ENCODE results near the gene NFIA.

NFIA gene

DNA sequence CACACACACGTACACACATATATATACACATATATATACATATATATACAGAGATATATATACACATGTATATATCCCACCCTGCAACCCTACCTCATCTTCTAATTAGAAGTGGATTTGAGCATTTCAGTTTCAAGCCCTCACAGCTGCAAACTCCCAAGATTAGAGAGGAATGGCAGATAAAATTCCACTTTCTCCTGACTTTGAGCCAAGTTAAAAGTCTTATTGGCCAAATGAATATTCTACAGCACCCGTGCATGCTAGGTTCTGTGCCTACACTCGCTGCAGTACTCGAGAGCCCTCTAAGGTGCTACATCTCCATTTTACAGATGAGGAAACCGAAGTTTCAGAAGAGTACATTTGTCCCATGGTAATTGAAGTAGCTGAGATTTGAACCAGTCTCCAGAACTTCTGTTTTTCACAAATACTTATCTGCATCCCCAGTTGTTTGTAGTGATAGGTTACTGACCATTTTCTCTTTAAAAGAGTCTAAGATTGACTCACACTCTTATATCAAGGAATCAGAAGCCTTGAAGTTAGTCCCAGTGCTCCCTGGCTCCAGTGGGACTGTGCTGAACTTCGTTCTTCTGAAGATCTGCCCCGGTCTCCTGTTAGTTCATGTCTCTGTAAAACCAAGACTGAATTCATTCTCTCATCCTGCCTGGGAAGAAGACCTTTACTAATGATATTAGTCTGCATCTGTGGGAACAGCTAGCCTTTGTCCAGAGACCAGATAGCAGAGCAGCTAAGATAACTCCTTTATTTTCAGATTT lies 350.4 kb downstream of the NFIA start:
- DNase-seq (ENCODE audit: low spot score) = no peak

DNA sequence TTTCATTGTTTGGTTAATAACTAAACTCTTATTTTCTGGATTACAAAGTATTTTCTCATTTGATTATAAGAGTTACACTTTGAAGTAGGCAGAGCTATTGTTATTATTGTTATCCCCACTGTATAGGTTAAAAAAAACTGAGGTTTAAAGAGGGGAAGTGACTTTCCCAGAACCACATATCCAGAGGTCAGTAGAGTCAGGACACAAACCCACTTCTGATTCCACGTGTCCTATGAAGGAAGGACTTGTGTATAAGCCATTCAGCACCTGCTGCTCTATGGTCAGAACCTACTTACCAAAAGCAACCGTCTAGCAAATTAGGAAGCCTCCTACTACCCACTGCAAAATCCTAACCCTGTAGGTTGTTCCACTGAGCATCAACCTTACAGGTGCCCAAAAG lies 351.3 kb downstream of the NFIA start:
- no peak for DNase-seq (ENCODE audit: low spot score)

DNA sequence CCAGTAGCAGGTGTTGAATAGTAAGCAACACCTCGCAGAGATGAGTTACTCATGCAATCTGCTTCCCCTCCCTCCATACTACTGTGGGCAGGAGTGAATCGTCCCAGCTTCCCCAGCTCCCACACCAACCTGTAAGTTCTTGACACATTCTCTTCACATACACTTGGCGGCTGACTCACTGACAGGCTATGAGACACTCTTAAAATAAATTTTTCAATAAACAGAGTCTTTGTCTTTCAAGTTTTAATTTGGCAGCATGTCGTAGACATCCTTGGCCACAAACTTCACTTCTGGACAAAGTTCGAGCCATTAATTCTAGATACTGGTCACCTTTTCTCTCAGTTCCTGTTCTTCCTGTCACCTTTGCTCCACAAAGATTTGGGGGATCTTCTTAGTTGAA lies 351.9 kb downstream of the NFIA start:
- no peak for DNase-seq (ENCODE audit: low spot score)

DNA sequence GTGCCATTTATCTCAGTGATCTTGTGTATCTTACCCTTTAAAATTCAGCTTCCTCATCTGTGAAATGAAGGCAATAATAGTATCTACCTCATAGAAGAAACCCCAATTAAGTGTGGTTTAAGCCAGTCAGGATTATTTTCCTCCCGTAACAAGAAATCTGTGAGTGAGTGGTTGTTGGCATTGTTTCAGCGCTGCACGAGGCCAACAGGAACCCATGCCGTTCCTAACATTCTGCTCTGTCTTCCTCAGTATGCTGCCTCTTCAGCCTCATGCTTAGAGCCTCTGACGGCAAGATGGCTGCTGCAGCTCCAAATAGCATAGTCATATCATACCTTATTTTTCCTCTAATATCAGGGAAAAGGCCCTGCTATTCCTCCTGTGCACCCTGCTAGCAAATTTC lies 352.9 kb downstream of the NFIA start:
- DNase-seq (ENCODE audit: low spot score) = no peak

DNA sequence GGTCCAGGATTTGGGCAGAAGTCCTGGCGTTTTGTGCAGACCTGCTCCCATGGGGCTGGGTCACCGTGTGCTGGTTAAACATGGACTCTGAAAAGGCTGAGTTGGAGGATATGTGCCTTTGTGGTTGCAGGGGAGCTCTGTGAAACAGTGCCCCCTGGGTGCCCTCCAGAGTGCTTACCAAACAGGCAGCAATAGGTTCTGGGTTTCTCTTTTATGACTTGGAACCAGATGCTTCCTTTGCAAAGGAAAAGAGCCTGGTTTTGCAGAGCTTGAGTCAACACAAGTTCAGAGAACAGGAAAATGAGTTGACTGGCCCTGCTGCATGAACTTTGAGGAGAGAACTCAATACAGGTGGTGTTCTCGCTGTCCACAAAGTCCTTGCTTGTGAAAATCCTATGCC lies 353.7 kb downstream of the NFIA start:
- no peak for DNase-seq (ENCODE audit: low spot score)

DNA sequence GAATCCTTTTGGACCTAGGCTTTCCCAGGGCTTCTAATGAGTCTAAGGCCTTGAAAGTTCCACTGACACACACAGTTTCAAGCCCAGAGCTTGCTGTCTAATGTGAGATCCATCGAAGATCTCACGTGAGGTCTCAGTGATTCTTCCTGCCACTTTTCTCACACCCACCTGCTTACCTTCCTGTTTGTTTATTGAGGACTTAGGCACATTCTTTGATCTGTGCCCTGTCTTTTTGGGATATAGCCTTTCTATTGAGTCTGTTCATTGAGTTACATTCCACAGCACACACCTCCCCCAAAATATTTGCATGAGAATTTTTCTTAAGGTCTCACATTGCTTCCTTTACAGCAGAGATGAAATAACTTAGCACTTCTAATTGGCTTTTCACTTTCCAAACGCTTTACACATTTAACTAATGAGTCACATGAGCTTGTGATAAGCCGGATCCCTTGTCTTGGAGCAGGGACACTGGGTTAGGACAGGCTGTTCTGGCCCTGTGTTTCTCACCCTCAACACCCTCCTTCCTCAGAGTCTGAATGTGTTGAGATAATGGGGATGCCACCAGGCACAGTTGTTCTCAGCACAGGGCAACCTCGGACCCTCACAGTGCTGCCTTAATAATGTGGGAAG lies 354.2 kb downstream of the NFIA start:
- DNase-seq (ENCODE audit: low spot score) = no peak

DNA sequence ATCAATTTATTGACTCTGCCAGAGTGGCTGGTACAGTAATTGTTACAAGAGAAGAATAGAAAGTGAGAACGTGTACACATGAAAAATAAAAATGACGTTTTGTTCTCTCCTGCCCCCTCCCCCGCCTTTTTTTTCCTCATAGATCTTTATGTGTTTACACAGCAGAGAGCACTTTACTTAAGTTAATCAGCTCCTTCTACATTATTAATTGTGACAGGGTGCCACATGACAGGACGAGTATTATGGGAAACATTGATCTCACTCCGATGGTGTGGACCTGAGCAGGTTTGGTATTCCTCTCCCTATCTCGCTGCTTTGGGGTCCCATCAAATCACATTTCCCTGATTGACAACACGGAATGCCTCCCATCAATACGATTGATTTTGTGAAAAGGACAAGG lies 356.9 kb downstream of the NFIA start:
- DNase-seq (ENCODE audit: low spot score) = no peak

DNA sequence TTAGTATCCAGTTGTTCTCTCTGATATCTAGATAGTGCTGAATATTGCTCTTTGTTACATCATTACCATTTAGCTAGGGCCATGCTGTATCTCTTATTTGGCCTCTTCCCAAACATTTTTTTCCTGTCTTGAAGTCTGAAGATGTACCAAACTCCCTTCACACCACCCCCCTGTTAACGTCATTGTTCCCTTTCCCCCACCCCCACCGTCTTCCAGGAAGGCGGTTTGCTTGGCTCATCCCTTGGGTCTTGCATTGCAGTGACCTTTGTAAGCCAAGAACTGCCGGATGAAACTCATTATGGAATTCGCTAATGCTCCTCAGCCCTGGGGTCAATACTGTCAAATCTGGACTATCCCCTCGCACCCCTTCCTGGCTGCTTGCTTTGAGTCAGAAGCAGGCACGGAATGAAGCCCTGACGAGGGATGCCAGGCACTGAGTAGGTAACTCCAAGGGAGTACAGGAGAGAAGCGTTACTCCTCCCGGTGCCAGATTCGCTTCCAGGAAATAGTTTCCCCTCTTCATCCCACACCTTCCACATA lies 359.4 kb downstream of the NFIA start:
- DNase-seq (ENCODE audit: low spot score) = no peak

DNA sequence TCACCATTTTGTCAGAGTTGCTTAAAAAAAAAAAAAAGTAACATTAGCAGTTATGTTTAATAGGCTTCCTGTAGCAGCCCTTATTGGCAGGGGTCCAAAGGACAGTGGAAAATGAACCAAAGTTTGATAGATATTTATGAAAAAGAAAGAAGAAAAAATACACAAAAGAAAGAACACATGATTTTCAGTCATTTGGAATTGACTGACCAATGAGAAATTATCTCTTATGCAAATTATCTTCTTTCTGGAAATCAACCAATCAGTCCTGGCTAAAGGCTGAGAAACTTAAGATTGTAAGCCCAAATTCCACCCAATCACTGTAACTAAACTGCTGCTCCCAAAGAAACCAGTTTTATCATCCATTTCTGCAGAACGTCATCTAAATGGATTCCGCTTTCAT lies 360.2 kb downstream of the NFIA start:
- DNase-seq (ENCODE audit: low spot score) = no peak

DNA sequence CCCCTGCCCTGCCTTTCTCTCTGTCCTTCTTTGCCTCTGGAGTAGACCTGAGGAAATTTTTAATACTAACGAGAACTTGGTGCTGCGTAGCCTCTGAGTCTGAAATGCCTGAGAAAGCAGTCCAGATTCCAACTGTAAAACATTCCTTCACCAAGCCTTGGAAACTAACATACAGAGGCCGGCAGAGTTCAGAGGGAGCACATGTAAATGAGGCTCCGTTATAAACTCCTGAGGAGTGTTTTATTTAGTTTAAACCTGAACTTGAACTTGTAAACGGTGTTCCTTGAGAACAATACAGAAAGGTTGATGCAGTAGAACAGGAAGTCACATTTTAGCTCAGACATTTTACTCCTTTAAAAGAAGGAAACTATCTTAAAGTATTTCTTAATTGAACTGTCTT lies 361.9 kb downstream of the NFIA start:
- DNase-seq (ENCODE audit: low spot score) = no peak

DNA sequence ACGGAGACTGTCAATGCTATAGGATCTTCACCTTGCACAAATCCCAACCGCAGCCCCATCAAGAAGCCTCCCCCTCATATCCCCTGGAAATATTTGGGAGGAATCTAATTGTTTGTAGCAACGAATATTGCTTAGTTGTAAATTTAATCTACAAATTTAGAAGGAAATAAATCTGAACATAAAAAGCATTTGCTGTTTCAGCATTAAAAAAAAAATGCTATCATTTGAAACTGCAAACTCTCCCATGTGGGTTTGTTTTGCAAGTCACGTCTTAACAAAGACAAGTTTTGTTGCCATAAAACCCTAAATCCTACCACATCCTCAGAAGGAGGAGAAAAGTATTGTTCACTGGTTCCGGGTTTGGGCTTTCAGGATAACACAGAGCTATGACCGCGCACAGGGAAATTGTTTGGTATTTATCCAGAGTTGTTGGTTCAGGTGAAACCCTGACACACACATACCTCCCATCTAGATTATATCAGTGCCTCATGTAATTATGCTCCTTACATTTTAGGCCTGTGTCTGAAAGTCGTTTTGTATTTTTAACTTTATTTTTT lies 363.0 kb downstream of the NFIA start:
- no peak for DNase-seq (ENCODE audit: low spot score)

DNA sequence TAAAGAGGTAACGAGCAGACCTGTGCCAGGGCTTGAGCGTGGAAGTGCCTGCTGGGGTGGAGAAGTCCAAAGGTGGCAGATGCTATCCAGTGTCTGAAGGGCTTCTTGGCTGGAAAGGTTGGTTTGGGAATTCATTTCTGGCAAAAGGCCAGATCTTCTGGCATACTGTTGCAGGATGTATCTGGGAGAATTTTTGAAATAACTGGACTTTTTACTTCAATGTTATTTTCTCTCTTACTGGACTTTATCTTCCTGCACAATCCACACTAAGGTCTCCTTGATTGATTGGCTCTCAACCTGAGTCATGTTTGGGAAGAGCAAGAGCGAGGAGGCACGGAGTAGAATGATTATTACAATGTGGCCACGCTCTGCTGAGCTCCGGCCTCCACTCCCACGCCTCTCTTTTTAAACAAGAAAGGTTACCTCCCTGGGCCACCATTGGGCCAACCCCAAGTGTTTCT lies 364.2 kb downstream of the NFIA start:
- DNase-seq (ENCODE audit: low spot score) = no peak

DNA sequence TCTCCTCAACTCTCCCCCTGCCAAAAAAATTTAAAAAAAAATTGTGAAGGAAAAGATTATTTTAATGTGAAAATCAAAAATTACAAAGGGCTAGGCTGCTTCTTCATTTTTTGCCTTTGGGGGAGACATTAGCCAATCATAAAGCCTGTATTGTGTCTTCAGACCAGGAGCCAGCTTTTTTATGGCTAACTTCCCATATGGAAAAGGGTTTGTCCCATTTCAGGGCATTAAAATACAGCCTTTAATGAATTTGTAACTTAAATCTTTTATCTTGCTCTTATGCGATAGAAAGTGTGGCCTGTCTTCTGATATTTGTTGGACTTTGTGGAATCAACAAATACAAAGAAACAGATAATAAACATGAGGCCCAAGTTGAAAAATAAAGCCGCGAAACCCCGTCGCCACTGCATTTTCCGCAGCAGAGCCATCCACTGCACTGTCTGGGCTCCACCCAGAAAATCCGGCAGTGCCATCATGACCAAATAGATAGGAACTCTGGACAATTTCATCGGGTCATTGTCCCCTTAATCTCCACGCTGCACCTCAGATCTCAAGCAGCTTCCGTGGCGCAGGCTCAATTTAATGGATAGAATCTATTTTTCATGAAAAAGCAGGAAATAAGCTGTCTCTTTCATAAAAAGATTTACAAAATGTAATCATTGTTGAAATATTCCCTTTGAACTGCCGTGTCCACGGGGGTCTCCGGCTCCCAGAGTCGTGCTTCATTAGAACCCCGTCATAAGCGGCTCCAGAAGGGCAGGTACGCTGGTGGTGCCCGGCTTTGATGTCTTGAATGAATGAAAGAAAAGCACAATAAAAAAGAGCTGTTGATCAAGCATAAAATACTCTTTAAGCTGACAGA lies 365.0 kb downstream of the NFIA start:
- no peak for DNase-seq (ENCODE audit: low spot score)

DNA sequence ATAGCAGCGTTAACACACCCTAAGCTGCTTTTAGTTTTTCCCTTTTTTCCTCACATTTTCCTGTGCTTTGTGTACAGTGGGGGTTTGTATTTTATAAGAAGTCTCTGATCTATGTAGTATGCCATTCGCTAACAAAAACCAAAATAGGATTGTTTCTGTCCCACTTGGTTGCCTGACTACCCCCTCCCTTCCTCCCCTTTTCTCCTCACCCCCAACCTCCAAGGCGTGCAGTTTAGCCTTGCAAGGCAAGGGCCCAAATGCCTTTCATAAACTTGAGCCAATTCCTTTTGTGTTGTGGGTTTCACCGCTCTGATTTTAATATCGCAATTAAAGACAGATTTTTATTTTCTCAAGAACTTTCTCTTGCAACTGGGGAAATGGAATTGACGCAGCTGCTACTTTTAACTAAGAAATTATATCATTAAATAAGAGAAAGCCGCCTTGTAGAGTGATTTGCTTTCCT lies 365.6 kb downstream of the NFIA start:
- no peak for DNase-seq (ENCODE audit: low spot score)

DNA sequence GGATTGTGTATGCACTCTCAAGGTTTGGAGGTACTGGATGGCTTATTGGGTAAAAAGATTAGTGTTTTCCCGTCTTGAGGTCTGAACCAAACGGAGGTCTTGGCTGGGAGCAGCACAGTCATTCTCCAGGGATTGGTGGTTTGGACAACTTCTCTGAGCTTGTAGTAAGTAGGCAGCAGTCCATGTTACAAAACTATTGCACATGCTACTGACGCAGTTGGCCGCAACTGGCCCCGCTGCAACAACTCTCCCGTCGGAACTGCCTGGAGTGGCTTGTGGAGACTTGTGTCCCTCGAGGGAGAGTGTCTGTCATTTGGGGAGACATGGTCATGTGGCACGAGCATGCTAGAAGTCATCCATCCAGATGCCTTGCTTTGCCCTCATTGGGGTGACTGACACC lies 366.6 kb downstream of the NFIA start:
- no peak for DNase-seq (ENCODE audit: low spot score)

DNA sequence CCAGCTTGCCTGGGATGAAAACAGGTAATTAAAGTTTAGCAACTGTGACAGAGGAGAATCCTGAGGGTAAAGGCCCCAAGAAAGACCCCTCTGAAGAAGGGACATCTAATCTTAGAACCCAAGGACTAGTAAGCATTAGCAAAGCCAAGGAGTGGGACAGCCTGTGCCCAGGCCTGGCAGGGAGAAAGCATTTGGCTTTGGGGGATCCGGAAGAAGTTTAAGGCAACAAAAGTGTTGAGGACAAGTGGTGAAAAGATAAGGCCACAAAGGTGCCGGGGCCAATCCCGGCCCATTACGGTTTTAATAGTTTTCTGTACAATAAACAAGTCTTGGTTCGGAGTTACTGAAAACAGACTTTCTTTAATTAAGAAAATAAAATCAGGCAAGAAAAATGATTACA lies 367.0 kb downstream of the NFIA start:
- no peak for DNase-seq (ENCODE audit: low spot score)

DNA sequence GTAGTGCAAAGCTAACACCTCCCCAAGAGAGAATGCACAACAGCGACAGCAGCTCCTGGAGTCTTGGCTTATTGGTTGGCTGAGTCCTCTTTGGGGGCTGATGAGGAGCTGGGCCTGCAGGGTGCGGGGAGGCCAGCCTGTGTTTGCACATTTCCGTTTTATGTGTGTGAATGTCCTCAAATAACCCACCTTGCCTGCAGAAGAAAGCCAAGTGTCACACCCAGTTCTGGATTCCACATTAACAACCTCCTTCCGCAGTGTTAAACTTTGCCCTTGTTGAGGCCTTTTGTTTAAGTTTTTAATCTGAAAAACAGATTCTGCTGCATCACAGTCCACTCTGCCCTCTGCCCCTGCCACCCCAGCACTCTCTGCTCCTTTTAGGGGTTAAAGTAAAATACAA lies 368.1 kb downstream of the NFIA start:
- no peak for DNase-seq (ENCODE audit: low spot score)

DNA sequence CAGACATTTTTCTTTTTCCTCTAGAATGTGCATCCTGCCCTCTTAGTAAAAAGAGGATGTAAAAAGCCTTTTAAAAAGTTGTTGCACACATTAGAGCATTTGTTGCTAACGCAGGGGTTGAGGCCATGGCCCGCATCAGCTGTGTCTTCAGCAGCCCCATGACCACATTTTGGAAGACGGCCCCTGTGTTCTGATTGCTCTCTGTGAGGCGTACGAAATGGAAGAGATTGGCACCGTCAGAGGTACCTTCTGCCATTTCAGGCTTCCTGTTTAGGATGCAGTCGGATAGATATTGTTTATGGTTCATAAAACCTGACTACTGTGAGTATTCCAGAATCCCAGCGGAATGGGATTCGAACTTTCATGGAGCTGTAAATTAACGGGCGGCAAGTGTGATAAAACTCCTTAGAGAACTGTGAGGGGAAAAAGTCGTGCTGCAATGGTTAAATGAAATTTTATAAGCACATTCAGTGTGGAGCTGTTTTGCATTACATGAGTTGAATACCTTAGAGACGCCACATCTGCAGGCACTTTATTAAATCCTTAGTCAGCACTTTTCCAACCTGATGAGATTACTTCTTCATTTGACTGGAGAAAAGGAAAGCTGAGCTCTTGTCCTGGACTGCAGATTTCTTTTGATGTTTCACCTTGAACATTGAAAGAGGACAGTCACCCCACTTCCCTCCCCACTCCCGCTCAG lies 368.7 kb downstream of the NFIA start:
- no peak for DNase-seq (ENCODE audit: low spot score)

DNA sequence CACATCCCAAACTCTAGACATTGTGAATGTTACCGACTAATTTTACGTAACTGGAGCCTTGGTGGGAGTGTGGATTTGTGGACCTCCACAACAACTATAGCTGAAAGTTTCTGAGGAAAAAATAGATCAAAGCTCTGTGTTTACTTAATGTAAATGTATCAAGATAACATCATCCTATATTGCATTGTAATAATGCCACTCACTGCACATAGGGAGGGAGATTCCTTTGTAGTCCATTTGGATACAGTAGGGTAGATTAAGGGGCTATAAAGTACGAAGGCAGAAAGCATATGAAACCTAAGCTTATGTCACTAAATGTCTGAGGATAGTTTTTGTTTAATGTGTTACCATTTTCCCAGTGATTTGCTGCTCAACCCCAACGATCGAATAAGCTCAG lies 369.2 kb downstream of the NFIA start:
- no peak for DNase-seq (ENCODE audit: low spot score)

DNA sequence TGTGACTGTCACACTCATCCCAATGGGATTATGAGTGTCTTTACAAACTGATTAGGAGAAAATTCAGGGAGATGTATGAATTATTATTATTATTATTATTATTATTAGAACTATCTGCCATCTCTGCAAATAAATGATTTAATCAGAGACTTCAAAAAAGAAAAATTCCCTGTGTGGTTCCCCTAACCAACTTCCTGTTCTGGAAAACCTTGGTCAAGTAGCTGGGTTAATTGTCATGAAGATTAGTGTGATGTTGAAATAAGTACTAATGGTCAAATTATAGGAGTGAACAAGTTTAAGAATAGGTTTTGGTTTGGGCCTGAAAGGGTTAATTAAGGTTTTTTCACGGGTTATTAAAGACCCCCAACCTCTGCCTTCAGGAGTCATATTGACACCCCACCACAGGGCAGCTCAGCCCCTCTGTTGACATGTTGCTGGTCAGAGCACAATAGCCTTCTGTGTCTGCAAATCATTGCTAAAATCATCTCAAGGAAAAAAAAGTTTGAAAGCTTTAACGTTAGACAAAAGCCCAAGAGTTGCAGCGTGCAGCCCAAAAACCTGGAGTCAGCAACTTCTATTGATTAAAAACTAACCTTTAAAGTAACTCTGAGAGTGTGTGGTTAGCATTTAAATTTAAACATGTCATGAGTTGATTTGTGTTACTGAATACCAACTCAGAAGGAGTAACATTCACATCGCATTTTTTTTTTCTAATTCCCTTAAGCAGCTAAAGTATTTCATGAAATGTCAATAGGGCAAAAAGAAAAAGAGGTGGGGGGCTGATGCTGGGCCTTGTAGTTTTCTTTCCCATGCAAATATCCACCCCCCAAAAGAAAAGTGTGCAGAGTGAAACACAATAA lies 370.0 kb downstream of the NFIA start:
- DNase-seq (ENCODE audit: low spot score) = no peak

Data from hematopoietic multipotent progenitor cell treated with erythropoietin and hydrocortisone succinate and interleukin-3 and kit ligand, for 17 days (in vitro differentiated cells).